Measurements from ENCODE around the gene AIFM2.
"Not testable (repeated sequence)": the region's sequence is repeated elsewhere in the genome, so short reads cannot be mapped to it uniquely, and the experiment has no call there.

Gene AIFM2

GRCh38 chr10:70090951-70091350 is 41.7 kb downstream of the AIFM2 start:
- no peak for DNase-seq

- DNase-seq = no peak
Observed at GRCh38 chr10:70090013-70090412, 42.6 kb downstream of the AIFM2 start.

- DNase-seq = no peak
Observed at GRCh38 chr10:70088308-70088698, 44.3 kb downstream of the AIFM2 start.

- DNase-seq = no peak
Observed at GRCh38 chr10:70087616-70088307, 44.9 kb downstream of the AIFM2 start.

DNA sequence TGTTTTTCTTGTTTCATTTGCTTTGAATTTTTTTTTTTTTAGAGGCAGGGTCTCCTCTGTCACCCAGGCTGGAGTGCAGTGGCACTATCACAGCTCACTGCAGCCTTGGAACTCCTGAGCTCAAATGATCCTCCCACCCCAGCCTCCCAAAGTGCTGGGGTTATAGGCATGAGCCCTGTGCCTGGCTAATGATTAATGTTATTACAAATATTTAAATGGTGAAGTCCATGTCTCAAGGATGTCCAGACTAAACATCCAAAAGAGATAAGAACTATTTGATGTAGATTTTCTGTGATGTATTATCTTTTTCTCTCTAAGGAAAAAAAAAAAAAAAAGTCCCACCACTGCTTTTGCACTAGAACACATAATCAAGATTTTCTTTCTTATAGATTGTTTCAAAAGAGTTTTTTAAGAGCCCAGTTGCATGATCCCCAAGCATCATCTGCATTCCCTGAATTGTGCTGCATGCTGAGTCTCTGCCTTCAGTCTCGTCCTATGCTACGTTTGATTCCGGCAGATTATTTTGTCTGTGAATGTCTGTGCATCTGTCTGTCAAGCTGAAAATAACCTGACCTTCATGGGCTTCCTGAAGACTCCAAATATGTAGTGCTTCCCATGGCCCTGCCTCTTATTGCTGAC is 46.5 kb downstream of the AIFM2 start:
- DNase-seq = no peak

GRCh38 chr10:70084189-70084588 is 48.4 kb downstream of the AIFM2 start:
- no peak for DNase-seq

GRCh38 chr10:70080789-70081188 is 51.8 kb downstream of the AIFM2 start:
- not testable (repeated sequence) for DNase-seq

- no peak for DNase-seq
Observed at GRCh38 chr10:70078937-70079336, 53.7 kb downstream of the AIFM2 start.

- no peak for DNase-seq
Observed at GRCh38 chr10:70078329-70078728, 54.3 kb downstream of the AIFM2 start.

- no peak for DNase-seq
Observed at GRCh38 chr10:70074971-70075370, 57.7 kb downstream of the AIFM2 start.

DNA sequence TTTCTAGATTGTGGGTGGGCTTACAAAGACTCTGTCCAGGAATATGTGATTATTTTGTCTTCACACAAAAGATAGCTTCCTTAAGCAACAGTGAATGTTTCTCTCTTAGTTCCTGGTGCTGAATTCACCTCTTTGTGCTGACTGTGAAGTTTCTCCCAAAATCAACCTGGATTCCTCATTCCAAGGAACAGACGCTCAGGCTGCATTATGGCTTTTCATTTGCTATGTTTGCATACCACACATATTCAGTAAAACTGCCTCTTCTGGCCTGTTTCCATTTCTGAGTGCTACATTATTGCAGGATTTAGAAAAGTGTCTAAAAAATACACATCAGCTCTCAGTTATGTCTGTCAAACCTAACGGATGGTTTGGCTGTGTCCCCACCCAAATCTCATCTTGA is 58.5 kb downstream of the AIFM2 start:
- DNase-seq = no peak

DNA sequence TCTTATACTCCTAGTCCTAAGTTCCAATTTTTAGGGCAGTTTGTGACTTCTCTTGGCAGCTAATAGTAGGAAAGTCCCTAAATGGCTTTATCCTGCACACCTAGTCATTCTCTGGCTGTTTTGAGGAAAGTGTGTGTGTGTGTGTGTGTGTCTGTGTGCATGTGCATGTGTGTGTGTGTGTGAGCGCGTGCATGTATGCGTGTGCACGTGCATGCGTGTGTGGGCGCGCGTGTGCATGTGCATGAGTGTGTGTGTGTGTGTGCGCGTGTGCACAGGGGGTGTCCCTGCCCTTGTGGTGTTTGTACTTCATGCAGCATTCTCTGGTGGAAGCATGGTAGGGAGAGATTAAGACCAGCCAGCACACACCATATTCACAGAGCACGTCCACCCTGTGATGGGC is 61.8 kb downstream of the AIFM2 start:
- DNase-seq = no peak

GRCh38 chr10:70069346-70069745 is 63.3 kb downstream of the AIFM2 start:
- no peak for DNase-seq

DNA sequence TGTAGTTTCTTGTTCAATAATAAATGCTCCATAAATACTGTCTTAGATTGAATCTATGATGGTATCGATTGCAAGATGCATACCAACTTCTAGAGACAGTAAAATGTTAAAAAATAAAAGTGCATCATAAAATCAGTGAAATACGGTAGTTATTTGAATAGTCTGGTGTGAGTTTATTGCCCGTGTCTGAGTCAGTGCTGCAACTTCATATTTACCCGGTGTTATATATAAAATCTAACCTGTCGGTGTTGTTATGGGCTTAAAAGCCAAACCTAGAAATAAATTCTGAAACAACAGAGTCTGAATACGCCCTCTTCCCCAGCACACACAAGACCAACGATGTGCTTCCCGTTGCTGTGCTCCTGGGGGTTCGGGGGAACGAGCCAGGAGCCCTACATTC is 63.7 kb downstream of the AIFM2 start:
- DNase-seq = no peak

DNA sequence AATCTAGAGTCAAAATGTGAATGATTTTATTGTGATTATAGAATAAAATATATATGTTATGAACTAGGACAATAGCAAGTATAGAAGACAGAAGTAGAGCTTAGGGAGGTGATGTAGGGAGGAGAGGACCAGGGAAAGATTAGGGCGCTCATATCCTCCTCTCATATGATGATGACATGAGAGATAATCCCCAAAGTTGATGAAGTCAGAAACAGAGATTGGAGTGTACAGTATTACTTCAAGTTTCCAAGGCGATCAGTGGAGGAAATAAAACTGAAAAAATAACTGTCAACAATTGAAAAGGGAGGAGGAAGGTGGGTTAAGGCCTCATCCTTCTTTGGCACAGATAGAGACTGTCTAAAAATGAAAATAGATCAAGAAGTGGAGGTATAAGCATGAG is 65.0 kb downstream of the AIFM2 start:
- no peak for DNase-seq

DNA sequence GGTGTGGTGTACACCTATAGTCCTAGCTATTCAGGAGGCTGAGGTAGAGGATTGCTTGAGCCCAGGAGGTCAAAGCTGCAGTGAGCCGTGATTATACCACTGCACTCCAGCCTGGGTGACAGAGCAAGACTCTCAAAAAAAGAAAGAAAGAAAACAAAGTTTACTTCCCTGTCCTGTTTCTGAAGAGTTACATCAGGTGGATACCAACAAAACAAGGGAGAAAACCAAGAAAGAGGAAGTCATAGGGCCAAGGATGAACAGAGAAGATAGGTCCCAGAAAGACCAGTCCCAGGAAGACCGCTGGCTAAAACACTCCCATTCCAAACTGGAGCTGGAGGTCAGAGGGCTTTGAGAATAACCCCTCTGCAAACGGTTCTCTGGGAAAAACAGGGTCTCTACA is 66.4 kb downstream of the AIFM2 start:
- DNase-seq = no peak

GRCh38 chr10:70064486-70064885 is 68.1 kb downstream of the AIFM2 start:
- DNase-seq = no peak

DNA sequence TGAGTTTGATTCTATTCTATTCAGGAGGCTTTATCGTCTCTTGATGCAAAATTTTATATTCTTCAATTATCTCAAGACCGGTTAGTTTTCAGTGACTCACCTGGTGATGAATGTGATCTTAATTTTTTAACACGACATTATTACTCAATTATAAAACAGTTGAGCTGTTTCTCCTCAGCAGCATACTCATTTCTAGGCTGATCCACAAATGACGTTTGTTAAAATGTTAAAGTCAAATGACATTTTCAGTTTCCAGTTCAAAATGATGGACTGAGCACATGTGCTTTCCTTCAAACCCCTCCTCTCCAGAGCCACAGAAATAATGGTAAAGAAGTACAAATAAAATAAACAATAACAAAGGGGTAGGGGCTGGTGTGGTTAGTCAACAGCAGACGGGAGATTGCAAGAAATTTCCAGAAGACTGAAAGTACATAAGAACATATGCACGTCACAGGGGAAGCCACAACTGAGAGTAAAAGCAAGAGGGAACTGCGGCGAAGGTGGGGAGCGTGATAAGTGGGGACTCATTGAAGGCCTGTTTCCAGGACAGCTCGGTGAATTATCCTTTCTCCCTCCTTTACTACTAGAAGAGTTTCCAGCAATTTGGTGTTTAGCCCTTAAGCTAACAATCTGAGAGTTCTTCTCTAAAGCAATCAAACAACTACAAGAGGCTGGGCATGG is 69.1 kb downstream of the AIFM2 start:
- no peak for DNase-seq
